Suprapubic skin (tissue), 4 donors: Measurements from ENCODE around the gene CXXC5.

Experiments used
- POLR2A ChIP-seq, 2 donors: fragments of 450-650 bp; IDR thresholded peaks; one replicate each; pipeline ENCODE4 v1.6.1; 2017; ENCODE audit warnings: antibody characterized with exemption in 2 of 2, mild to moderate bottlenecking in 2 of 2, moderate library complexity in 2 of 2
- POLR2AphosphoS5 ChIP-seq, 3 donors: sonication (generic); formaldehyde crosslinking; IDR thresholded peaks; one replicate each; pipeline ENCODE4 v1.6.1; 2017; ENCODE audit warnings: antibody characterized with exemption in 3 of 3

GRCh38 chr5:139644001-139644456 is 4.1 kb upstream of the CXXC5 start:
- TF ChIP-seq POLR2AphosphoS5 (IDR thresholded peaks at IDR 0.05), result no peak
- TF ChIP-seq POLR2A (IDR thresholded peaks at IDR 0.05), result no peak
